ENCODE measurements around the gene C8G.
A peak's percentile ranks its signal among the peaks of the same experiment; 100 is the strongest.

Gene C8G

DNA sequence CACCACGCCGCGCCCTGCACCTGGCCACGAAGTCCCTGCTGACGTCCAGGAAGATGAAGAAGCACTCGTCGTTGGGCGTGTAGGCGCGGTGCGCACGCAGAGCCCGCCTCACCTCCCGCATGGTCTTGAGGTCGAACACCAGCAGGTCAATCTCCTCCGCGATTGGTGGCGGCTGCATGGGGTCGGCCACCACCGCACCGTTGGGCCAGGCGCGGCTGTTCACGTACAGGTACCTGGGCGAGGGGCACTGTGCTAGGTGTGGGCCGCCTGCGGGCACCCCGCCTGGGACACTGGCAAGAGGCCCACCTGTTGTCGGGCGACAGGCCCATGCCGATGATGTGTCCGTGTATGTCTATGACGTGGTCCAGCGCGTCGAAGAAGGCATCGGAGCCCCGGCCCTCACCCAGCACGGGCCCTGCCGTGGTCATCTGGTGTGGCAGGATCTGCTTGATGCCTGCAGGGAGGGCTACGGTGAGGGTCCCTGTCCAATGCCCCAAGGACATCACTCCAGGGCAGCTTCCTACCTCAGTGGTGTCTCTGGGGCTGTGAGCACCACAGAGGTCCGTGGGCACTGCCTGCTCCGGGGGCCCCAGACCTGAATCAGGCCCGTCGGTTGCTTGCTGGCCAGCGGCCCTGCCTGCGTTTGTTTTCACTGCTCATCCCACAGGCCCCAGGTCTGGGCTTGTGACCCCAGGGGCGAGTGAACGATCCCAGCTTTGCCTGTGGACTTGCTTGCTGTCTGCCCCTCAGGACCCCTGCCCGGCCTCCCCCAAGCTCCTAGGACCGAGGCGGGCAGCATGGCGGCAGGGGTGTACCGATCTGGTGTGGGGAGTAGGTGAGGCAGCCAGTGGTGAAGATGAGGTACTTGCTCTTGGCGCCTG is 3.6 kb upstream of the C8G start:
- no peak for DNase-seq (ENCODE audit: low read depth in 3 of 3)

DNA sequence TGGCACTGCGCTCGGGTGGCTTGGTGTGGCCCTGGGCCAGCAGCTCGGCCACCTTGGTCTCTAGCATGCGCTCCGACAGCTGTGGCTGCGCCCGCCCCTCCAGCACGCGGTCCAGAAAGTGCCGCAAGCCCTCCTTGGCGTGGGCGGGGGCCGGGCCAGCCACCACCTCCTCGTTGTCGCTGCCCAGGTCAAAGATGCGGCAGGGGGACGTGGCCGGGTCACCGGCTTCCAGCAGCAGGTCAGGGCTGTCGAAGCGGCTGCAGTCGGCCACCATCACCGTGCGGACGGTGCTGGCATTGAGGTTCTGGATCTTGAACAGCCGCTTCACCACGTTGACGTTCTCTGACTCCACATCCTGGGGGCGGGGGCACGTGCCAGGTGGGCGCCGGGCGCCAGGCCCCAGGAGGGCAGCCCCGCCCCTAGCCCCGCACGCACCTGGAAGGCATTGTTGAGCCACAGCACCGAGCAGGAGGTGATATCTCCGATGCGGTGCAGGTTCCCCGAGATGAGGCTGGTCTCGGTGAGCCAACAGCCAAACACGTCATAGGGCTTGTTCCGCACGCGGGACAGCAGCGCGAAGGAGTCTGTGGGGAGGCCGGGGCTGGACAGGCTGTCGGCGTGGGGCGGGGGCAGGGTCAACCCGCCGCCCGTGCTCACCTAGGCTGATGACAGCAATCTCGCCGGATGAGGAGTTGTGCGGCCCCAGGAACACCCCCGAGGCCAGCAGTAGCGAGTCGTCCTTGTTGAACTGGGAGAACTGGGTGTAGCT is 2.7 kb upstream of the C8G start:
- no peak for DNase-seq (ENCODE audit: low read depth in 3 of 3)

DNA sequence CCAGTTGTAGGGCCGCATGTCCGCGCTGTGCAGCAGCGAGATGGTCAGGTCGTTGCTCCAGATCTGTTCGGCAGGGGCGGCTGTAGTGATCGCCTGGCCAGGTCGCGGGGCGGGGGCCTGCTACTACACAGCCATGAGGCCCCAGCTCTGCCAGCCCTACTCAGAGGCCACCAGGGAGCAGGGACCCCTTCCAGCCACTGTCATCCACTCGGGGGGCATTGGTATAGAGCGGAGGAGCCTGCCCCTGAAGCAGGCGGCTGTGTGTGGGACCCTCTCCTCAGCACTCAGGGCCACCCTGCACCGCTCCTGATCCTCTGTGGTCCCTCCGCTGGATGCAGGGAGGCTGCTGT is 2.2 kb upstream of the C8G start:
- no peak for DNase-seq (ENCODE audit: low read depth in 3 of 3)

DNA sequence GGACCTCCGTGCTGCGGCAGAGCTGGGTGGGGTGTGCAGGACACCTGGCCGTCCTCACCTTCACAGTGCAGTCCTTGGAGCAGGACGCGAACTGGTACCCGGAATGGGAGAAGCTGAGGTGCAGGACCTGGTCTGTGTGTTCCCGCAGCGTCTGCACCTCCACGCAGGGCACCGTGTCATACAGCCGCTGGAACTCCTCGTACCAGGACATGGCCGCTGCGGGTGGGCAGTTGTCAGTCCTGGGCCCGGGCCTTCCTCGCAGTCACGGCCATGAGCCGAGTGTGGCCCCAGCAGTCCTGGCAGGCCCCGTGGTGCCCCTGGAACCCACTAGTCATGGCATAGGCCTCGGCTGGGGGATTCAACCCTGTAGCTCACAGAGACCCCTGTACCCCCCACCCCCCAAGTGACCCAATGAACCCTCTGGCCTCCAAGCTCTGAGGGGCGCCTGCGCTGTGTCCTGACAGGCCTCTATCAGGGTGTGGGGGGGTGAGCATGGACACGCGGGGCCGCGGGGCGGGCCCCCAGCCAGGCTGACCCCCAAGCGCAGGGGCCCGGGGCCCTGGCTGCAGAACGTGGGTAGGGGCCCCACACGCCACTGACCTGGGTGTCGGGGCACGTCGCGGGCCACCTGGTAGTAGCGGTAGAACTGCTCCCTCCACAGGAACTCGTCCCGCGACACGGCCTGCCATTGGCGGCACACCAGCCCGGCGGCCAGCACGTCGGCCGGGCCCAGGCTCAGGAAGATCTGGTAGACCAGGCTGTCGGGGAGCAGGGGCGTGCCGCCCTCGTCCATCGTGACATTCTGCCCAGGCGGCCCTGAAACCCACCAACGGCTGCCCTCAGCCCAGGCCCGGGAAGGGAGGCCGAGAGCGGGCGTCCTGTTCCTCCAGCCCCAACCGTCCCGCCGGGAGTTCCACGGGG is 1.5 kb upstream of the C8G start:
- DNase-seq (ENCODE audit: low read depth in 3 of 3): peak in 1 of 3 experiments; percentile 17

DNA sequence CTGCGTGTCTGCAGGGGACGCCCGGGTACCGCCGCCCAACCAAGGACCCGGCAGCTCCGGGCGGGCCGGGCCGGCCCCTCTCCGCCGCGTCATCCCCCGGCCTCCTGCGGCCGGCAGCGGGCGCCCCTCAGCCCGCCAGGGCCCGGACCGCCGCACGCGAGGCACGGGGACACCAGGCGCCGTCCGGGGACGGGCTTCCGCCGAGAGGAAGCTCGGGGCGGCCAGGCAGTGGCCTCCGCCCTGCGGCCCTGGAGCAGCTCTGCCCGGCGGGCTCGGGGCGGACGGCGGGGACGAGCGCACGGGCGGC is 878 bp upstream of the C8G start:
- no peak for DNase-seq (ENCODE audit: low read depth in 3 of 3)

GRCh38 chr9:136945333-136946227 is 537 bp downstream of the C8G start:
- no peak for DNase-seq (ENCODE audit: low read depth in 3 of 3)

- DNase-seq (ENCODE audit: low read depth in 3 of 3): no peak
Observed at GRCh38 chr9:136946228-136947027, 1.4 kb downstream of the C8G start.

- no peak for DNase-seq (ENCODE audit: low read depth in 3 of 3)
Observed at GRCh38 chr9:136947028-136947891, 2.2 kb downstream of the C8G start.

DNA sequence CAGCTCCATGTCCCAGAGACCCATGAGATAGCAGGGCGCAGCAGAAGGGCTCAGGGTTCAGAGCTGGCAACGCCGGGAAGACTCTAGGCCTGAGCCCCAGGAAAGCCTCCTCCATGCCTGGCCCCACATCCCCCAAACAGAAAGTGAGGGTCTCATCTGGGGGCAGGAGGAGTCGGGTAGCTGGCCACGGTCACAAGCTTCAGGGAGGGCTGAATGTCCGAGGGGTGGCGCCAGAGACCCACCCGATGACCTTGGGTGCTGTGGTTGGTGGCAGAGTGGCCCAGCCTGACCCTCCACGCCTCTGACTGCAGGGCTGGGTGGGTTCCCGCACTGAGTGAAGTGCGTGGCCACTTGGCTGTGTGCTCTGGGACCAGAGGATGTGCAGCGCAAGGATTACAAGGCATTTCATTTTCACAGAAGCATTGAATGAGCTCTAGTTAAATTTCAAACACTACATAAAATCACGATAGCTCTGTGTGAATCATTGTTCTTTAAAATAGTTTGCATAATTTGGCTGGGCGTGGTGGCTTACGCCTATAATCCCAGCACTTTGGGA is 3.0 kb downstream of the C8G start:
- no peak for DNase-seq (ENCODE audit: low read depth in 3 of 3)

DNA sequence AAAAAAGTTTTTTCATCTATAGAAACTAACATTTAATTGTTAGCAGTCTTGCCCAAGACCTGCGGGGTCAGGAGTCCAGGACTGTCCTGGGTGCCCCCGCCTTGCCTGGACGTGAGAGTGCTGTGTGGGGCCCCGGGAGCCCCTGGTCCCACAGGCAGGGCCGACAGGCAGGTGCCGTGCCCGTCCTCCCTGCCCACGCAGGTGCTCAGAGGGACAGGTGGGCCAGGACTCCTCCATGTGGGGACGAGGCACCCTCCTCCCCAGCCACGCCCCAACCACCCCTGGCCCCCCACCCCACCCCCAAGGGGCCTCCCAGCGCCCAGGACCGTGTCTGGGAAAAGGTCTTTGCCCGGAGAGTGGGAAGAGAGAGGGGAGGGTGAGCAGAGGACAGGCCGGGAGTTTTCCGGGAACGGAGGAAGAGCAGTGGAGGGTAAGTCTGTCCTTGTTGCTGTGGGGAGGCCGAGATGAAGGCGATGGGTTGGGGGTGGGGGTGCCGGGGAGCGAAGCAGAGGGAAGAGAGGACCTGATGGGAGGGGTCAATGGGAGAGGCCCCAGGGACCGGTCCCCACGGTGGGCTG is 4.3 kb downstream of the C8G start:
- DNase-seq (ENCODE audit: low read depth in 3 of 3): no peak

DNA sequence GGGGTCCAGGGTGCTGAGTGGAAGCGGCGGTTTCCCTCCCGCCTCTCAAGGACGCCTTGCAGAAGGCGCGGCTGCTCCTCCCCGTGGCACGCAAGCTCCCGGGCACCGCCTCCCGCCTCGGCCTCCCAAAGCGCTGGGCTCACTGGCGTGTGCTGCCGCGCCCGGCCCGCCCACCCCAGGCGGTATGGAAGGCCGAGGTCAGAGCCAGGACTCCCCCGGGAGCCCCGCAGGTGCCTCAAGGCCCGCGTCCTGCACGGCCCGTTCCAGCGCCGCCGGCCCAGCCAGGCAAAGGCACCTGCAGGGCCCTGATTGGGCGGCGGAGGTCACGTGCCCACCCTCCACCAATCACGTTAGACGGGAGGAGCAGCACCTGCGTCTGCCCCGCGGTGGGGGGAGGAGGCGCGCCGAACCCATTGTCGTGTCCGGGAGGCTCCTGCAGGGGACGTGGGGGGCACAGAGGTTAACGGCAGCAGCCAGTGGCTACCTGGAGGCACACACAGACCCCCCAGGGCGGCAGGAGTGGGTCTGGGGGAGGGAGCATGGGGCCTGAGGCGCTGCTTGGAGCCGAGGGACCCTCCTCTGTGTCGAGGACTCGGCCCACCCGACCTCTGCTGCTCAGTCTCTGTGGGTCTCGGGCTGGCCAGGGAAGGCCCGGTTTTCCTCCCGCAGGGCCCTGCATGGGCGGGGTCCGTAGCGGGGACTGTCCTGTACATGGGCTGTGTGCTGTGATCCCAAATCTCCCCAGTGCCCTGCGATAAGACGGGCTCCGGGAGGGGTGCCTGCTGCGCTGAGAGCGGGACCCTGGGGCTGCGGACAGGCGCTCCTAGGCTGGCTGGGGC is 5.0 kb downstream of the C8G start:
- peak; percentile 93 to 96 (median 93) for DNase-seq (ENCODE audit: low read depth in 3 of 3)

DNA sequence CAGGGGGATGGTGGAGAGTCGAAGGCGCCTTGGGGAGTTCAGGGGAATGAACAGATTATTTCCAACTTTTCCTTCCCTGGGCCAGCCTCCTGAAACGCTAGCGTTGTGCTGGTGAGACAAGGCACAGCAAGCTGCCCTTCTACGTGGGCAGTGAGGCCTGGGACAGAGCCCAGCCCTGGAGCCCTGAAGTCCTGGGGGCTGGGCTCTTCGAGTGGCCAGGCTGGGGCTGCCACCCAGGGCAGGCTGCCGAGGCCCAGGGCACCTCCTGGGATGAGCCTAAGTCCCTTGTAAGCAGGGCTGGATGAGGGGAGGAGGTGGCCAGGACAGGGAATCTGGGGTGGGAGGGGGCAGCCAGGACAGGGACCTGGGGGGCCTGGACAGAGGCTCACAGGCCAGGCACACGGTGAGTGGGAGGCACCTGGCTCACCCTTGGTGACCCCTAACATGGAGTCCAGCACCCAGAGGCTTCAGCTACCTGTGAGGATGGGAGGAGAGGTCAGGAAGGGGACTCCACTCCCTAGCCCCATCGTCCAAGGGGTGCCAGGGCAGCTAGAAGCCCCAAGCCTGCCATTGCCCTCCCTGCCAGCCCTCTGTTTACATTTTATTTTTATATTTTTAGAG is 5.7 kb downstream of the C8G start:
- no peak for DNase-seq (ENCODE audit: low read depth in 3 of 3)

- no peak for DNase-seq (ENCODE audit: low read depth in 3 of 3)
Observed at GRCh38 chr9:136951541-136952320, 6.7 kb downstream of the C8G start, which contains the start of gene LCN12. Gene LCN12 (plus strand): TSS chr9:136952273. CDS start chr9:136952328, 55 bp downstream.

- no peak for DNase-seq (ENCODE audit: low read depth in 3 of 3)
Observed at GRCh38 chr9:136952321-136952850, 7.3 kb downstream of the C8G start.

DNA sequence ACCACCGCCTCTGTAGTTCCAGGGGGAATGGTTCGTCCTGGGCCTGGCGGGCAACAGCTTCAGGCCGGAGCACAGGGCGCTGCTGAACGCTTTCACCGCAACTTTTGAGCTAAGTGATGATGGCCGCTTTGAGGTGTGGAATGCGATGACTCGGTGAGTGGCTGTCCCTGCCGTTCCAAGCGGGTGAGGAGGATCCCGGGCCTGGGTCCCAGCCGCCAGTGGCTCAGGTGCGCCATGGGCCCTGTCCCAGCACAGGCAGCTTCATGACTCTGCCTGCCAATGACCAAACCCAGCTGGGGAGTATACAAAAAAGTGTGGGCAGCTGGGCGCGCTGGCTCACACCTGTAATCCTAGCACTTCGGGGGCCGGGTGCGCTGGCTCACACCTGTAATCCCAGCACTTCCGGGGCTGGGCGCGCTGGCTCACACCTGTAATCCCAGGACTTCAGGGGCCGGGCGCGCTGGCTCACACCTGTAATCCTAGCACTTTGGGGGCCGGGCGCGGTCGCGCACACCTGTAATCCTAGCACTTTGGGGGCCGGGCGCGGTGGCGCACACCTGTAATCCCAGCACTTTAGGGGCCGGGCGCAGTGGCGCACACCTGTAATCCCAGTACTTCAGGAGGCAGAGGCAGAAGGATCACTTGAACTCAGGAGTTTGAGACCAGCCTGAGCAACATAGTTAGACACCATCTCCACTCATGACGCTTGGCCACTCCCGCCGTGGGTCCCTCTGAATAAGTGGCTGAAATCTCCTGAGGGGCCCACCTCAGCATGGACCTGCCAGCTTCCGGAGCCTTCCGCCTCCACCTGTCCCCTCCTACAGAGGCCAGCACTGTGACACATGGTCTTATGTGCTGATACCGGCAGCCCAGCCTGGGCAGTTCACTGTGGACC is 8.1 kb downstream of the C8G start:
- DNase-seq (ENCODE audit: low read depth in 3 of 3): no peak
